Panc1 (cell line): ENCODE results near the gene SAA2. TPM values are rescaled to one million over a fixed set of nuclear protein-coding genes. Genes with fewer than 3 reads are reported as not detected.

ENCODE experiments used
- ATAC-seq: fragments of 200-7000 bp; cut with Tn5 transposase; 2 replicates; pipeline ENCODE4 v1.9.1; 2020; ENCODE audit warnings: mild to moderate bottlenecking, moderate library complexity
- BruUV-seq: library from RNA; stranded (reverse); fragments of 400-500 nt; replicated peaks from 2 replicates; lab custom pipeline; 2021; lab: Mats Ljungman, UMichigan
- CTCF ChIA-PET: fragments of 300-600 bp; sonication (Branson Sonifier 250); formaldehyde crosslinking; loops from one replicate; lab custom pipeline; 2022; ENCODE audit warnings: antibody characterized with exemption; lab: Charles Lee
- POLR2A ChIA-PET: fragments of 300-600 bp; sonication (Branson Sonifier 250); formaldehyde crosslinking; loops from one replicate; lab custom pipeline; 2022; ENCODE audit warnings: antibody characterized with exemption; lab: Charles Lee
- DNase-seq: peaks from one replicate; pipeline ENCODE4 v3.0.0-alpha.2; 2010; ENCODE audit warnings: low read depth, low spot score
- H3K27ac ChIP-seq: 2 replicates; pipeline ENCODE4 v1.5.1; 2011; ENCODE audit warnings: mild to moderate bottlenecking, low read length, inconsistent platforms
- H3K27me3 ChIP-seq: fragments of 200-500 bp; sonication (Bioruptor generic); 2 replicates; pipeline ENCODE4 v1.6.0; 2014; ENCODE audit warnings: low read length, inconsistent platforms; ENCODE audit not compliant: control insufficient read depth, insufficient read depth
- H3K36me3 ChIP-seq: fragments of 200-500 bp; sonication (Bioruptor generic); 2 replicates; pipeline ENCODE4 v1.5.1; 2014; ENCODE audit warnings: inconsistent platforms, mild to moderate bottlenecking, low read length, moderate library complexity; ENCODE audit not compliant: control insufficient read depth, insufficient read depth
- H3K4me1 ChIP-seq: 2 replicates; pipeline ENCODE4 v1.5.1; 2011; ENCODE audit warnings: inconsistent platforms, mild to moderate bottlenecking, low read length, moderate library complexity; ENCODE audit not compliant: control insufficient read depth, insufficient read depth
- H3K4me3 ChIP-seq, 2 experiments: 2 replicates each; pipeline ENCODE4 v1.5.1; 2011 to 2012; ENCODE audit warnings: low read depth in 2 of 2, low read length in 2 of 2, mild to moderate bottlenecking in 2 of 2, inconsistent platforms in 1 of 2, moderate library complexity in 1 of 2
- H3K9me3 ChIP-seq: fragments of 200-500 bp; sonication (Bioruptor generic); 2 replicates; pipeline ENCODE4 v1.5.1; 2014; ENCODE audit warnings: low read depth, mild to moderate bottlenecking, inconsistent platforms, low read length, moderate library complexity; ENCODE audit not compliant: control insufficient read depth, insufficient read depth
- CTCF ChIP-seq: fragments of 450-650 bp; IDR thresholded peaks from 2 replicates; pipeline ENCODE4 v1.5.1; 2017; ENCODE audit warnings: mild to moderate bottlenecking
- POLR2AphosphoS5 ChIP-seq: IDR thresholded peaks from 2 replicates; pipeline ENCODE4 v1.6.1; 2012; ENCODE audit warnings: mild to moderate bottlenecking, low read depth, low read length, moderate library complexity
- SIN3A ChIP-seq: IDR thresholded peaks from 2 replicates; pipeline ENCODE4 v1.6.1; 2012; ENCODE audit warnings: low read depth, mild to moderate bottlenecking, low read length, moderate library complexity, borderline replicate concordance; ENCODE audit not compliant: insufficient read depth
- TCF7L2 ChIP-seq: IDR thresholded peaks from 2 replicates; pipeline ENCODE4 v1.6.1; 2011; ENCODE audit warnings: mild to moderate bottlenecking, low read depth, low read length, inconsistent platforms
- in situ Hi-C: cut with HindIII; loops from 2 replicates; pipeline ENCODE4 v1.10.0; 2016; ENCODE audit warnings: low sequenced_read_pairs, low pct_unique_long_range_greater_than_20kb
- intact Hi-C: fragments of 100-400 bp; cut with micrococcal nuclease; formaldehyde crosslinking; loops from one replicate; pipeline ENCODE4 v1.10.0; 2022; ENCODE audit not compliant: unreplicated experiment
- total RNA-seq: library from RNA; stranded (reverse); gene quantifications from one replicate; pipeline ENCODE4 v1.2.1, GENCODE V29; 2021; ENCODE audit not compliant: unreplicated experiment
- TF ChIP-seq, protein P1 (sequence below), 2 experiments: IDR thresholded peaks; 2 replicates each; pipeline ENCODE4 v1.6.1; 2011 to 2012; ENCODE audit warnings: low read depth in 2 of 2, control low read depth in 1 of 2, low read length in 1 of 2, mild to moderate bottlenecking in 1 of 2, moderate library complexity in 1 of 2; ENCODE audit not compliant: insufficient read depth in 1 of 2

SAA2 gene
- total RNA-seq, 1 experiment from 2014 or later, result 4.0 TPM

- Histone ChIP-seq H3K36me3 (peaks cover 38% of the 10 kb centered on the region), H3K9me3 (no peaks in the 10 kb centered on the region), H3K4me1 (no peaks in the 10 kb centered on the region), H3K27ac (no peak overlapping the region), H3K4me3 (no peak overlapping the region), H3K27me3 (no peaks in the 10 kb centered on the region)
- DNase-seq, result no peak
- no TSS peak for BruUV-seq
- intact Hi-C loops, result no loop called here
- CTCF ChIA-PET, result no interaction called here
- POLR2A ChIA-PET, result interaction anchor here (0.7 kb wide), 1 partner anchor 61 kb away, joined by 3 read pairs; no protein-coding TSS in a partner anchor
- ATAC-seq, result no peak
- in situ Hi-C loops, result no loop called here
- no peak for TF ChIP-seq POLR2AphosphoS5
- no peak for TF ChIP-seq SIN3A
- TF ChIP-seq, protein P1, sequence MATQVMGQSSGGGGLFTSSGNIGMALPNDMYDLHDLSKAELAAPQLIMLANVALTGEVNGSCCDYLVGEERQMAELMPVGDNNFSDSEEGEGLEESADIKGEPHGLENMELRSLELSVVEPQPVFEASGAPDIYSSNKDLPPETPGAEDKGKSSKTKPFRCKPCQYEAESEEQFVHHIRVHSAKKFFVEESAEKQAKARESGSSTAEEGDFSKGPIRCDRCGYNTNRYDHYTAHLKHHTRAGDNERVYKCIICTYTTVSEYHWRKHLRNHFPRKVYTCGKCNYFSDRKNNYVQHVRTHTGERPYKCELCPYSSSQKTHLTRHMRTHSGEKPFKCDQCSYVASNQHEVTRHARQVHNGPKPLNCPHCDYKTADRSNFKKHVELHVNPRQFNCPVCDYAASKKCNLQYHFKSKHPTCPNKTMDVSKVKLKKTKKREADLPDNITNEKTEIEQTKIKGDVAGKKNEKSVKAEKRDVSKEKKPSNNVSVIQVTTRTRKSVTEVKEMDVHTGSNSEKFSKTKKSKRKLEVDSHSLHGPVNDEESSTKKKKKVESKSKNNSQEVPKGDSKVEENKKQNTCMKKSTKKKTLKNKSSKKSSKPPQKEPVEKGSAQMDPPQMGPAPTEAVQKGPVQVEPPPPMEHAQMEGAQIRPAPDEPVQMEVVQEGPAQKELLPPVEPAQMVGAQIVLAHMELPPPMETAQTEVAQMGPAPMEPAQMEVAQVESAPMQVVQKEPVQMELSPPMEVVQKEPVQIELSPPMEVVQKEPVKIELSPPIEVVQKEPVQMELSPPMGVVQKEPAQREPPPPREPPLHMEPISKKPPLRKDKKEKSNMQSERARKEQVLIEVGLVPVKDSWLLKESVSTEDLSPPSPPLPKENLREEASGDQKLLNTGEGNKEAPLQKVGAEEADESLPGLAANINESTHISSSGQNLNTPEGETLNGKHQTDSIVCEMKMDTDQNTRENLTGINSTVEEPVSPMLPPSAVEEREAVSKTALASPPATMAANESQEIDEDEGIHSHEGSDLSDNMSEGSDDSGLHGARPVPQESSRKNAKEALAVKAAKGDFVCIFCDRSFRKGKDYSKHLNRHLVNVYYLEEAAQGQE (IDR thresholded peaks at IDR 0.05; ENCODE audit: insufficient read depth in 1 of 2, low read depth in 2 of 2, low read length in 1 of 2), result no peak
- TF ChIP-seq TCF7L2, result no peak
- no peak for TF ChIP-seq CTCF
These were observed 46.4 kb upstream of the SAA2 start for GRCh38 chr11:18294862-18295261.

GRCh38 chr11:18288911-18289310 is 40.4 kb upstream of the SAA2 start:
- intact Hi-C loops (no loop called here), in situ Hi-C loops (no loop called here)
- Histone ChIP-seq H3K36me3 (peaks cover 31% of the 10 kb centered on the region), H3K4me1 (no peaks in the 10 kb centered on the region), H3K27me3 (no peaks in the 10 kb centered on the region), H3K9me3 (no peaks in the 10 kb centered on the region), H3K27ac (no peak overlapping the region), H3K4me3 (no peak overlapping the region)
- ChIA-PET CTCF (no interaction called here), POLR2A (interaction anchor here (0.6 kb wide), 1 partner anchor 15 kb away, joined by 8 read pairs; no protein-coding TSS in a partner anchor)
- ATAC-seq (no peak), DNase-seq (no peak)
- BruUV-seq, result no TSS peak
- TF ChIP-seq, protein P1 (IDR thresholded peaks at IDR 0.05; ENCODE audit: insufficient read depth in 1 of 2, low read depth in 2 of 2, low read length in 1 of 2), result no peak
- TF ChIP-seq TCF7L2 (no peak), CTCF (no peak), SIN3A (no peak), POLR2AphosphoS5 (no peak)
